CD4-positive, alpha-beta T cell treated with Interleukin-21 for 1 hour (primary cell): ENCODE data around the gene KAT6B.

Experiments
- DNase-seq: peaks from one replicate; pipeline ENCODE4 v3.0.0-alpha.2; 2020

Gene KAT6B

DNA sequence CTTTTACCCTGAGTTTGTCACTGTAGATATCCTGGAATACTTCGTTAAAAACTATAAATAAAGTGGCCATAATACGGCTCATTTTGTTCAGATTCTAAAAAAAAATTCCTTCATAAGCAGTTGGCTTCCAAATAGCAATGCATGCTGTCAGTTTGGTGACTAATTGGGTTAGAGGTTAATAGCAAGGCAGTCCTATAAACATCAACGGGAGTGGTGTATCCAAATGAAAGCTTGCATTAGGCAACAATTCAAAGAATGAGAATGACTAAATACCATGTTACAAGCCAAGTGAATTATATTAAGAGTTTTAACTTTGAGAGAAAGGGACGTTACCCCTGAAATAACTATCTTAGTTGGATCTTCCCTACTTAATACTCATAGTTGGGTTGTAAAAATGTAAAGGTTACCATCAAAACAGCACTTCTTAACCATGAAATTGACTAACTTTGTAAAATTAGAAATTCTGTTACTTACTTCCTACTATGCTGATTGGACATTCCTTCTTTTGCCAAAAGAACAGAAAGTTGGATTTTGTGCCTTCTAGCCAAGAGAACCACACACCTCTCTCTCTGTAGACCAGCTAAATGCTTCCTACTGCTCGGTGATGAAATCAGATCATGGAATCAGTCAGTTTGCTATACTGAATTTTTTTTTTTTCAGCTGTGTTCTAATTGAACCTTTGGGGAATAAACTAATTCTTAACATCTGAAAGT, 98.0 kb downstream of the KAT6B start:
- DNase-seq: no peak

DNA sequence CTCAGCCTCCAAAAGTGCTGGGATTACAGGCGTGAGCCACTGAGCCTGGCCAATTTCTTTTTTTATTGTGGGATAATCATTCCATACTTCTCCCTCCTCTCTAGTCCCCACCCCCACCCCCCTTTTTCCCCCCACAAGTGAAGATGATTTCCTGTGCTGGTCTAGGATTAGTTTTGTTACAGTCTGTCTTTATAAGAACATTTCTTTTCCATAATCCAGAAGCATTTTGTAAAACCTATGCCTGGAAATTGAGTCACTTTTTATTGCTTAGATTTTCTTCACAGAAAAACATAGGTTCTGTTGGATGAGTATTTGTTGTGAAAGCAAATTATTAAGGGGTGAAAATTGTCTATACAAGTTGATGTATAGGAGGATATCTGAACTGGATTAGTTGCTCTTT, 98.9 kb downstream of the KAT6B start:
- DNase-seq: no peak

DNA sequence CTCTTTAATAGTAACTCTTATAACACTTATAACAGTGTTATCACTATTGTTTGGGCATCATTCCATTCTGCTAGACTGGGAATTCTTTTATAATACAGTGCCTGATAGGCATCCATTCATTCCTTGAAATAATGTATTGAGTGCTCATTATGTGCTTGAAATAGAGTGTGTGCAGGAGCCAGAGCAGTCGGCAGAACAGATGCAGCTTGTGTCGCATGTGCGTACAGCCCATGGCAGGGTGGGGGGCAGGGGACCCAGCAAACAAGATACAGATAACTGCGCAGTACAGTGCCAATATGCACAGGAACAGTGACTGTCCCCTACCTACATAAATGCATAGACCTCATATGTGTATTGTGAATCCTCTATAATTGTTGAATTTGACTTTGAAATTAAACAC, 99.3 kb downstream of the KAT6B start:
- DNase-seq: no peak

DNA sequence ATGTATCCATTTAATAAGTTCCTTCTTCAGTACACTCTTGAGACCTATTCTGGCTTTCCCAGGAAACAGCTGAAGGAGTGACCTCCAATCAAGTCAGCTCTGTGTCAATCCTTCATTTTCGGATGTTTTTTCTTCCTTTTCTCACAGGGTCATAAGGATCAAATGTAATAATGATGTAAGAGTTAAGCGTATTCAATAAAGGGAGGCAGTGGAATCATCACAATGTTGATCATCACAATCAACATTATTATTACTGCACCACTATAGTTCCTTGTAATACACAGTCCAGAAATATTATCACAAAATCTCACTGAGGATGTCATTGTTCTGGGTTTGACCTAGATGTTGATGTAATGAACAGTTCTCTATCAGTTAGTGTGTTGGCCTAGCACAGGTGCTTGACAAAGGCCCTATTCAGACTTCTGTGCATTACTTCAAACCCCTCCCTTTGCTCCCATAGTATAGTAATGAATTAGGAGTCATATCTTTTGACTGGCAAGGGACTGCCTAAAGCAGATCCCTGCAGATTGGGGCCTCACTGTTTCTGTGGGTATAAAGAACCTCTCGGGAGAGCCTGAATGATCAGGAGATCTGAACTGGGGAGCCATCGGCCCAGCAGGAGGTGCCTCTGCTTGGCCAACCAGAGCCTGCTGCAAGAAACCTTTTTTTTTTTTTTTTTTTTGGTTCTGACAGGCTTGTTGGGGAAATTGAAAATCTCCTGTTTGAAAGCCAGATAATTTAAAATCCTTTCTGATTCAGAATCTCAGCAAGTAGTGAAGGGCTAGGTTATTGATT, 100.6 kb downstream of the KAT6B start:
- no peak for DNase-seq

DNA sequence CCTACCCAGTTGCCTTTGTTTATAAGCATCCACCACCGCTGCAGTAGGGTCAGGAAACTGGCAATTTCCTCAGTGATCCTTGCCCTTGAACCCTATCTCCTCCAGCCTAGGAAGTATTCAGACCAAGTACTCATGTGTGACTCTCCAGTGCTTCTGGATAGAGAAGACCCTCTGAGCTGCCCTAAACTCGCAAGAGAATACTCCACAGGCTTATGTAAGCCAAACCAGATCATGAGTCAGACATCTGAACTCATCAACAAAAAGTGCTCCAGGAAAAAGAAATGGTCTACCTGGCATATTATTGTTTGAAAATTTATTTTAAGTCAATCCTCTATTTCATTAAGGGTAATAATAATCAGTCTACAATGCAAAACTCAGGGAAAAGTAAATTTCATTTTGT, 101.3 kb downstream of the KAT6B start:
- DNase-seq: no peak

DNA sequence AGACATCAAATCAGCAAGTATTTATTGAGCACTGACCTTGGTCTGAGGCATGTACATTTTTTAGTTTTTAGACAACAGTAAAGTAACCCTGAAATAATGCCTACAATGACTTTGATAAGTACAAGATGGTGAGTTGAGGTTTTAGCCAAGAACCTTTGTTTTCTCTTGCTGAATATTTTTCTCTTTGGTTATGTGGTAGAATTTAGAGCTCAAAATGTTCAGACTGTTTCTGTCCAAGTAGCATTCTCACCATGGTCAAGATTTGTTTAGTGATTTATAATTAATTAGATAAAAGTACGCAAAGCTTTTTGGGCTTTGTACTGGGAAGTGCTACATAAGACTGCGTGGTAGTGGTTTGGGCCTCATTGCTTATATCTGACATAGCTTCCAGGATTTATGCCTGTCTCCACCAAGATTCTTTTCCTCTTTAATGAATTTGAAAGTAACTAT, 102.4 kb downstream of the KAT6B start:
- DNase-seq: no peak

DNA sequence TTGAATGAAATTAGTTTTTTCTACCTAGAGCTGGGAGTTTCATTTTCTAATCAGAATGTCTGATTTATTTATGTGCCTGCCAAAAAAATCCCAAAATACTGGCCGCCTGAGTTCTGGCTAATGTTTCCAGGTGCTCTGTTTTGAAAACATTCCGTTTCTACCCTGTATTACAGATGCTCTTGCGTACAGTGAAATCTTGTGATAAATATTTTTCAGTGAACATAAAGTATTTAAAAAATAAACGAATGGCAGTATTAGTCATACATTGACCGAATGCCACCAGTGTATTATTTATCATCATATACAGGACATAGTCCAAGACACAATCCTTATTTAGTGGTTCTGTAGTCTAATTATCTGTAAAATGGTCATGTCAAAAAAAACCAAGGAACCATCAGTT, 102.8 kb downstream of the KAT6B start:
- DNase-seq: no peak

DNA sequence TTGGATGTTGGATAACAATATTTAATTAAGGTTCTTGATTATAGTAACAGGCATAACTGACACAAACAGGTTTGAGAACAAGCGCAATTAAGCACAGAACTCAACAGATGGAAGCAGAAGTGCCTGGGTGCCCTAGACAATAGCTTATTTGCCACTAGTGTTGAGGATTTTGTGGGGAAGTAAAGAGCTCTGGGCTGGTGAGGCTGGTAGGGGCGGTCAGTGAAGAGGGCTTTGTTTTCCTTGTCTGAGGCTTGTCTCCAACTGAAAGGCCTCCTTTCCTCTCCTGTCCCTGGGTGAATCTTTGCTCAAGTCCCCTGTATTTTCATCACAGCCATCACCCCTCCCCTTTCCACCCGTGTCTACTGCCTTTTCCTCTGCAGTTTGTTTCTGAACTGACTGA, 104.6 kb downstream of the KAT6B start:
- DNase-seq: no peak

DNA sequence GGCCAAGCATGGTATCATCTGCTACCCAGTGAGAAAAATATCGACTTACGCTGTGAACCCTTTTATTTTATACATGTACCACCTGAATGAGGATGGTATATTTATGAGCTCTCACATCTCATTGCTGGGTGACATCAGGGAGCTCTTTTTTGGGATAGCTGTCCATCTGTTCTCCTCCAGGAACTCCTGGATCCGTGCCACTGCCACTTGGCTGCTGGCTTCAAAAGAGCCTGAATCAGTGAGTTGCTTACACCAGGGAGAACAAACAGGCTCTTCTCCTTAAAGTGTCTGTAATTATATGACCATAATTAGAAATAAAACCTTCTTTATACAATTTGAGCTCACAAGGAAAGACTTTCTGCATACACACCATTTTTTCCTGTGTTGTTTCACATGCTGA, 106.2 kb downstream of the KAT6B start:
- DNase-seq: no peak

DNA sequence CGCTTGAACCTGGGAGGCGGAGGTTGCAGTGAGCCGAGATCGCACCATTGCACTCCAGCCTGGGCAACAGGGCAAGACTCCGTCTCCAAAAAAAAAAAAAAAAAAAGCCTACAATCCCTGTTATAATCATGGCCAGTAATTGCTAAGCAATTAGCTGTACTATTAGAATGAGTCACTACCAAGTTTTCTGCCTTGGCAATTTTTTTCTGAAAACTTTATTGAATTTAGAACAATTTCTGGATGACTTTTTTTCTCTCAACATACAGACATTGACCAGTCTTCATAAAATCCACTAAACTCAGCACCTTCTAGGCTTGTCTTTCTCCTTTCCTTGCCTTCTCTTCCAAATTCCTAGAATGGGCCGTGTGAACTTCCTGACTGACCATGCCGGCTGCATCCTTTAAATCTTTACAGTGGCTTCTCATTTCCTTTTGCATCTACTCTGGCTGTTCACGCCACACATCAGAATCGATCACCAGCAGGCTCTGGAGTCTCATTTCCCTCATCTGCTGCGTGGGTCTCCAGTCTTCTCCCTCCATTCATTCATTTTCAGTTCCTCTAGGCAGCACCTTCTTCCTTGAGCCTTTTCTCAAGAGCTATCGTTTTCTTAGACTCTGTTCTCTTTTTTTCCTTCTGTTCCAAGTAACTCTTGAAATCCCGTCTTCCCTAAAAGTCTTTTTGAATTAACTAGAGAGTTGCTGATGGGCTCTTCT, 107.9 kb downstream of the KAT6B start:
- no peak for DNase-seq

DNA sequence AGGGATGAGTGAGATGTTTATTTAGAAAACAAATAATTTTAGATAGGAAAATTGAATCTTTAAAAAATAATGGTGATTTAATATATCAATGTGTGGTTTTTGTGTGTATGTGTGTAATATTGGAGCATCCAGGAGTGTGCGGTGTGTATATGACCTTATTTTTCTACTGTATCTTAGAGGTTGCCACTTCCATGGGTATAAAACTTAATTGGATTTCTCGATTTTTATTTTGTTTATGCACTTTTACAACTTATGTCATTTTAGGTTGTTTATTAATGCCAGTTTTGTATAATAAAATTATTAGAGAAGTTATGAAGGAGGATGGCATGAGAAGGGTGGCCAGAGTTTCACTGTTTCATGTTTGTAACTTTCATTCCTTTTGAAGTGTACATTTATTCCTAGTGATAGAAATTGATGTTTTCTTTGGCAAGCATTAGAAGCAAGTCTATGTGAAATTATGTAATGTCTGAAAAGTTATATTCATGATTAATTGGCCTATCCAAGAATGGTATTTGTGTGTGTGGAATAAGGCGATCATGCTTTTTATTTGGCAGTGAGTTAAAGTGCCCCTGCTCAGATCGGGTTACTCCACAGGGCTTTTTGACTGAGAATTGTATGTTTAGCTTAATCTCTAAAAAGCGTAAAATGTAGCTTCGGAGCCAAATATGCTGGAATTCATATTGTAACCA, 110.3 kb downstream of the KAT6B start:
- no peak for DNase-seq

DNA sequence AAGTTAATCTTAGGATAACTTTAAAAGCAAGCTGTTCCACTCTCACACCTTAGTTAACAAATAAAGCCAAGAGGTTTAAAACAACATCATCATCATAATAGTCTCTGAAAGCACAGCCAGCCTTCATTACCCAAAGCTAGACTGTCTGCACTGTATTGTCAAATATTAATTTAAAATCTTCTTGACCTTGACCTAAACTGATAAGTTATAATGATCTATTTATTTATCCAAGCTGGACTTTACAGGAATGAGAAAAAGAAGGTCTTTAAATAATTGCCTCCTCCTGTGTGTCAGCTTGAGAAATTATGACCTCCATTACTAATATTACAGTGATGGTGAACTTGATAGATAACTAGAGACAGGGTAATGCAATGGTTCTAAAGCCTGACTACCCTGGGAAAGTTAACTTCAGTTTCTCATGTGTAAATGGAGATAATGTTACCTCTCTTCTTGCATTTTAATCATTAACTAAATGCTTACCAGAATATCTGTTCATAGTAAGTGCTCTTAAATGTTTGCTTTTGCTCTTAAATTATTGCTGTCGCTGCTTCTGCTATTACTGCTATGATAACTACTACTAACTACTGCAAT, 111.0 kb downstream of the KAT6B start:
- no peak for DNase-seq

DNA sequence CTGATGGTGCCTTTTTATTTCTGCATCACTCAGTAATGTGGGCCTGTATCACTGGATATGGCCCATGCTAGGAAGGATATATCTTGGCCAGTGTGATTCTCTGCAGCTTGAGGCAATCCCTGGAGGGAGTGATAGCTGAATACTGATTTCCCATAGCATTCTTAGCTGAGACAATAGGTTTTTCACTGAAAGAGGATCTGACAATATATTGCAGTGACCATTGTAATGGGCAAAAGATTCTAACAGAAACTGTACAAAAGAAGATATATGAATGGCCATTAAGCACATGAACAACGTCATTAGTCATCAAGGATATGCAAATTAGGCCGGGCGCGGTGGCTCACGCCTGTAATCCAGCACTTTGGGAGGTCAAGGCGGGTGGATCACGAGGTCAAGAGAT, 117.8 kb downstream of the KAT6B start:
- no peak for DNase-seq

DNA sequence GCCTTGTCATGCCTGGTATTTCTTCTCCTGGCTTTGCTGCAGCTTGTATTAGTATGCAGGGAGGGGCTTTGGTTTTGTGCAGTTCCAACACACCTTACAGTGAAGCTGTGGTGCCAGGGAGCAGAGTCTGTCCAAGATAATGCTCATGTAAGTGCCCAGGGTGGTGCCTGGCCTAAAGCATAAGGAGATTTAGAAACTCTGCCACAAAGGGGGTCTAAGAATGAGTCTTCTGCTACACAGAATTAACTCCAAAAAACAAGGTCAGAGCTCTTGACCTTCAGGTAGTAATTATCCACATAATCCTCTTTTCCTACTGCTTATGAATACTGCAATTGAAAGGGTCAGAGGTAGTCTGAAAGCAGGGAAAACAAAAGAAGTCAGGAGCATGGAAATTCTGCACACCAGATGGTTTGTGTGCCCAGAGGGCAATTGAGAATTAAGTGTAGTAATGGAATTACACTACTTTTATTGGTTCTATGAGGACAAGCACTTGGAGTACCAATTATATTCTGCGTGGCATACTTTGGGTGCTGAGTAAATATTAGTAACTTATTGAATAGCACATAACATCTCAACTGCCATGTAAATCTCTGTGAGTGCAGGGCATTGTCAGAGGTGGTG, 121.5 kb downstream of the KAT6B start:
- DNase-seq: no peak

DNA sequence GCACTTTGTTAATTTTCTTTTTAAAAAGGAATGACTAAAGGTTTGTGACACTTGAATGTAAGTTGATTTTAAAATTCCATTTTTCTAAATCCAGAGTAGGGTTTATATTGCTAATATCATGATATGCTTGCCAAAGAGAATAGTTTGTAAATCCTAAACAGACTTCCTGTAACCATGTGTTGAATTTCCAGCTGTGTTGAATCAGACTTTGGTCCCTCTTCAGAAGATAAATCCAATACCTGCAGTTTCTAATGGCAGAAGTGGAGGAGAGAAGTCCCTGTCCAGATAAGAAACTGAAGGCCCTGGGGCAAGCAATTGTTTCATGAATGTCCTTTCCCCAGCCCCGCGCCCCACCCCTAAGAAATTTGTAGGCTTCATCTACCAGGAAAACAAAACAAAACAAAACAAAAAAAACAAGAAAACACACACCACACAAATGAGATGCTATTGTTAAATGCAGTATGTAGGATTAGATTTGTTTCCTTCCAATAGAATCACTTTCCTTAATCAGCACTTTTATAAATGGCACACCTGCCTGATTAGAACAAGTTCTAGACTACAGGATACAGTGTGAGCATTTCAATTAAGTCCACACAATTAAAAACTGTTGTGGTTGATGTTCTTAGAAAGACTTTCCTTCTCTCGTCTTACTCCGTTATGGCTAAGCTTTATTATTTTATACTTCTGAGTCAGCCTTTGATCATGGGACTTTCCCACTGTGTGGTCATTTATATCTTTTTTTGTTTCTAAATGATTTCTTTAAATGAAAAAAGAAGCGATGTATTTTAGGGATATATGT, 122.8 kb downstream of the KAT6B start:
- no peak for DNase-seq

DNA sequence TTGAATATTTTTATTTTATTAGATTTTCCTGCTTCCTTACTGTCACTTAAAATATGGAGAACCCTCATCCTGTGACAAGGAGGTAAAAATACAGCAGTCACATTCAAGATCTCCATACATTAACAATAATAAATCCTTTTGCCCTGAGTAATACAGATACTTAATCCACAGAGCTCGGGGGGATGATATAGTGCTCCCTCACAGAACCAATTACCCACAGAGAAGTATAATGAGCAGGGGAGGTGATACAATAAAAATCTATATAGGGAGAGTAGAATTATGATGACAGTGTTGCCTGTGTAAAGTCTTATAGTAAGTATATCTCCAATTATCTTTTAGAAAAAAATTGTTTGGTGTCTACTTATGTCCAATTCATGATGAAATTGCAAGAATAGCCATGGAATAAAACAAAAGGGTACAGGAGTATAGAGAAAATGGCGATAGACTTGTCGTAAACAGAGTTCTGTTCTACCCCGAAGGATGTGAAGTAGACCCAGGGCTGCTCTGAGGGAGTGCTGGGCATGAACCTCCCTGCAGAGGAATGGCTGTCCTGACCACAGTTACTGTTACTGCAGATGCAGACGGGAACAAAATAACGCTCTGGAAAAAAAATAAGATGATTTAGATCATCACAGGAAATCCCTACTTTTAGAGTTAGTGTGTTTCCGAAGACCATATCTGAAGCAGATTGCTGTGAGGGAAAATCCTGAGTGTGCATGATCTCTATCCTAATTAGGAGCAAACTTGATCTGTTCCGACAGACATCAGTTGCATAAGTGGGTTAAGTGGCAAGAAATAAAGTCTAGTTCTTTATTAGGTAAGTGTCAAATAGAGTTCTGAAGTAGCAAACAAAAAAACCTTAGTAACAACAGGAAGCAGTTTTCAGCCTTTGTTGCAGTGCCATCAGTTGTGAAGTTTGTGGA, 123.7 kb downstream of the KAT6B start:
- no peak for DNase-seq

DNA sequence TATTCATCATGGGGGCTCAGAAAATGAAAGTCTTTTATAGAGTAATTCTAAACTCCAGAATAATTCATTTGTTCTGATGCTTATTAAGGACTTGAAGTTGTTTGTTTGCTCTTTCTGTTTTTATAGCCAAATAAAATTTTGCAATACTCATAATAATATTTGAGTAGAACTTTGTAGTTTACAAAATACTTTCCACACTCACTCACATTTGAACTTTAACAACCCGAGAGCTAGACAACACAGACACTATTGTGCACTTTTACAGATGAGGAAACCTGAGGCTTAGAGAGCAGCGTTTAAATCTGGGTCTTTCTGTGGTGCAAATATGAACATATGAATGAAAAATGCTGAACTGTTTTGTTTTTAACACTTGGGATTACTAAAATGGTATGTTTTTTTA, 126.8 kb downstream of the KAT6B start:
- DNase-seq: no peak

DNA sequence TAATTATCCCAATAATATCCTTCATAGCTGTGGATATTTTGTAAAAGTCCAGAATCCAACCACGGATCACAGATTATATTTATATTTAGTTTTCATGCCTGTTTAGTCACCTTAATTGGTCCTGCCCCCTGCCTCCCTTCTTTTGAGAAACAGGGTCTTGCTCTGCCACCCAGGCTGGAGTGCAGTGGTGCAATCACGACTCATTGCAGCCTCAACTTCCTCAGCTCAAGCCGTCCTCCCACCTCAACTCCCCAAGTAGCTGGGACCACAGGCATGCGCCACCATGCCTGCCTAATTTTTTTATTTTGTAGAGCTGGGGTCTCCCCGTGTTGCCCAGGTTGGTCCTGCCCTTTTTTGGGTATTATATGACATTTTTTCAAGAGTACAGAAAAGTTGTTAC, 129.4 kb downstream of the KAT6B start:
- DNase-seq: no peak

DNA sequence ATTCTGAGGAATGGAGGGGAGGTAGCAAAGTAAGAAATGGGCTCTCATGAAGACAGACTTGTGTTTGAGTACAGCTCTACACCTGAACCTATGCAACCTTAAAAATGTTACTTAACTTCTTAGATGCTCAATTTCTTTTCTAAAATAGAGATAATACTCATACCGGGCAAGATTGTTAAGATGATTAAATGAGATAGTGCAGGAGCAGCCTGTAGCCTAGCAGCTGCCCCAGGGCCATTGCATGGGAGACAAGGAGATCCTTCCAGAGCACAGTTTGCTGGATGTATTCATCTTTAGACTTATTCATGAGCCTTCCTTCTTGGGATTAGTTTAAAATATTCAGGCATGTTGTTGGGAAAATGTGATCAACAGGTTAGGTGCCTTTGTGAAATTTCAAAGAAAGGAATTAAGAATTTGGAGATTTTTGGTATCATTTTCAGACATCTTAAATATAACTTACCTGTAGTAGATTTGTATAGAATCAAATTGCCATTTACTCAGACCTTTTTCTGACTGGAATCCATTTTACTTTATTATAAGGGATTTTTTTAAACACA, 130.2 kb downstream of the KAT6B start:
- DNase-seq: no peak
